Ovary (tissue), 3 donors: ENCODE data around the gene INPP5A.

Source experiments
- EP300 ChIP-seq: sonication (generic); formaldehyde crosslinking; IDR thresholded peaks from one replicate; pipeline ENCODE4 v1.6.1; 2017; ENCODE audit warnings: antibody characterized with exemption
- POLR2A ChIP-seq: fragments of 450-650 bp; IDR thresholded peaks from one replicate; pipeline ENCODE4 v1.6.1; 2017; ENCODE audit warnings: antibody characterized with exemption, mild to moderate bottlenecking, moderate library complexity
- TF ChIP-seq, protein P1 (sequence below), 3 donors: fragments of 450-650 bp in 2 of 3; fragments of 200-600 bp in 1 of 3; IDR thresholded peaks; one replicate each; pipeline versions ENCODE4 v1.5.1 to v1.8.0; 2016 to 2022; ENCODE audit warnings: antibody characterized with exemption in 3 of 3, mild to moderate bottlenecking in 1 of 3
- donor health status: DM: no; HTN: no; CAD: no.

DNA sequence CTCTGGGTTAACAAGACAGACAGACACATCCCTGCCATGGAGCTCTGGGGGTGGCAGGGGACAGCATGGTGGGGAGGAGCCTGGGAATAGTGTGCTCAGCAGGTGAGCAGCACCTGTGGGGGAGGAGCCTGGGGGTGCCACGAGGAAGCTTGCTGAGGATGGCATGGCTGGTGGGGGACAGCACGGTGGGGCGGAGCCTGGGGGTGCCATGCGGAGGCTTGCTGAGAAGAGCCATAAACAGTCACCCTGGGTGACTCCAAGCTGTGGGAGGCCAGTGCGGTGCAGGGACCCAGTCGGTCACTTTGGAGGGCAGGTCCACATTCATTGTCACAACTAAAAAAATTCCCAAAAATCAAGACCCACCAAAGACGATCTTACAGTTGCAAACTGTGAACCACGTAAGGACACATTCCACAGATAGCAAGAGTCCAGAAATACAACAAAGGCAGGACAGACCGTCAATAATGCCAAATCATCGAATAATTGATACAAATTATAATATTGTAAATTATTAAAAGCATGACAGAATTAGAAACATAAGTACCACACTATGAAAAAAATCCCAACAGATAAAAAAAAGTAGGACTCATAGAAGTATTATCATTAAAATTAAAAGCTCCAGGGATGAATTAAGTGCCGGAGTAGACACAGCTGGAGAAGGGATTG, 223.9 kb downstream of the INPP5A start:
- TF ChIP-seq, protein P1, sequence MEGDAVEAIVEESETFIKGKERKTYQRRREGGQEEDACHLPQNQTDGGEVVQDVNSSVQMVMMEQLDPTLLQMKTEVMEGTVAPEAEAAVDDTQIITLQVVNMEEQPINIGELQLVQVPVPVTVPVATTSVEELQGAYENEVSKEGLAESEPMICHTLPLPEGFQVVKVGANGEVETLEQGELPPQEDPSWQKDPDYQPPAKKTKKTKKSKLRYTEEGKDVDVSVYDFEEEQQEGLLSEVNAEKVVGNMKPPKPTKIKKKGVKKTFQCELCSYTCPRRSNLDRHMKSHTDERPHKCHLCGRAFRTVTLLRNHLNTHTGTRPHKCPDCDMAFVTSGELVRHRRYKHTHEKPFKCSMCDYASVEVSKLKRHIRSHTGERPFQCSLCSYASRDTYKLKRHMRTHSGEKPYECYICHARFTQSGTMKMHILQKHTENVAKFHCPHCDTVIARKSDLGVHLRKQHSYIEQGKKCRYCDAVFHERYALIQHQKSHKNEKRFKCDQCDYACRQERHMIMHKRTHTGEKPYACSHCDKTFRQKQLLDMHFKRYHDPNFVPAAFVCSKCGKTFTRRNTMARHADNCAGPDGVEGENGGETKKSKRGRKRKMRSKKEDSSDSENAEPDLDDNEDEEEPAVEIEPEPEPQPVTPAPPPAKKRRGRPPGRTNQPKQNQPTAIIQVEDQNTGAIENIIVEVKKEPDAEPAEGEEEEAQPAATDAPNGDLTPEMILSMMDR (IDR thresholded peaks at IDR 0.05) = no peak
- no peak for TF ChIP-seq EP300
- TF ChIP-seq POLR2A = no peak
